ENCODE results near the gene SUMF1. TPM values are rescaled to one million over a fixed set of nuclear protein-coding genes. Genes with fewer than 3 reads are reported as not detected.
"Not testable (repeated sequence)": the region's sequence is repeated elsewhere in the genome, so short reads cannot be mapped to it uniquely, and the experiment has no call there.

The SUMF1 gene
- polyA plus RNA-seq, 1 donor: 44.0 TPM

- DNase-seq: no peak
These were observed 4.6 kb downstream of the SUMF1 start for GRCh38 chr3:4462369-4463040.

- DNase-seq: no peak
These were observed 5.5 kb downstream of the SUMF1 start for GRCh38 chr3:4461468-4462090.

GRCh38 chr3:4460334-4460733 lies 6.7 kb downstream of the SUMF1 start:
- DNase-seq: no peak

- no peak for DNase-seq
These were observed 8.1 kb downstream of the SUMF1 start for GRCh38 chr3:4458961-4459360.

GRCh38 chr3:4456780-4457179 lies 10.3 kb downstream of the SUMF1 start:
- not testable (repeated sequence) for DNase-seq

- no peak for DNase-seq
These were observed 12.9 kb downstream of the SUMF1 start for GRCh38 chr3:4454142-4454541.

GRCh38 chr3:4449043-4449805 lies 17.8 kb downstream of the SUMF1 start:
- no peak for DNase-seq

GRCh38 chr3:4448187-4448586 lies 18.9 kb downstream of the SUMF1 start:
- DNase-seq: no peak

- no peak for DNase-seq
These were observed 19.6 kb downstream of the SUMF1 start for GRCh38 chr3:4447295-4447999.

GRCh38 chr3:4440951-4441350 lies 26.1 kb downstream of the SUMF1 start:
- no peak for DNase-seq

GRCh38 chr3:4438296-4438695 lies 28.8 kb downstream of the SUMF1 start:
- no peak for DNase-seq

- DNase-seq: no peak
These were observed 34.8 kb downstream of the SUMF1 start for GRCh38 chr3:4432259-4432658.

GRCh38 chr3:4429648-4430350 lies 37.3 kb downstream of the SUMF1 start:
- DNase-seq: no peak

- DNase-seq: peak; percentile 83
These were observed 40.2 kb downstream of the SUMF1 start for GRCh38 chr3:4426782-4427344.

GRCh38 chr3:4426261-4426781 lies 40.7 kb downstream of the SUMF1 start:
- DNase-seq: peak; percentile 30

GRCh38 chr3:4425707-4426106 lies 41.4 kb downstream of the SUMF1 start:
- no peak for DNase-seq

- no peak for DNase-seq
These were observed 42.0 kb downstream of the SUMF1 start for GRCh38 chr3:4425055-4425454.

- no peak for DNase-seq
These were observed 45.9 kb downstream of the SUMF1 start for GRCh38 chr3:4421121-4421520.

GRCh38 chr3:4419920-4420319 lies 47.1 kb downstream of the SUMF1 start:
- no peak for DNase-seq

GRCh38 chr3:4419386-4419785 lies 47.7 kb downstream of the SUMF1 start:
- DNase-seq: no peak

- no peak for DNase-seq
These were observed 48.9 kb downstream of the SUMF1 start for GRCh38 chr3:4418156-4418555.
